Activated gamma-delta T cell treated with anti-CD3 and anti-CD28 coated beads, Interleukin-2, amount 50 U/mL, for 16 hours (primary cell): ENCODE results near the gene VRK1.
A peak's percentile ranks its signal among the peaks of the same experiment; 100 is the strongest.

Experiments
- DNase-seq: peaks from one replicate; pipeline ENCODE4 v3.0.0-alpha.2; 2020; ENCODE audit warnings: low read depth

Gene VRK1

DNA sequence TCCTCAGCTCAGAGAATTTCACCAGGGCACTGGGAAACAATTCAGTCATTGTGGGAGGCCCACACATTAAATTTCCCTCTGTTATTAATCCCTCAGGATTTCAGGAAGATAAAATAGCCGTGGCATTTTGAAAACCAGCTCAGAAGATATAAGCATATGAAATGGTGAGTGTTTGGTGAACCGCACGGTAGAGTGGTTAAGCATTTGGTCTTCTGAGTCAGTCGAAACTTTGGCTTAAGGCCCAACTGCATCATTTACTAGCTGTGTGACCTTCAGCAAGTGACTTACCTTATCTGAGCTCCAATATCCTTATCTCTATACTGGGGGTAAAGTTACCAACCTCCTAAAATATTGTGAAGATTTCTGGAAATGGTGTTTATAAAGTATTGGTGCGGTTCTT lies 5.2 kb upstream of the VRK1 start:
- DNase-seq, result no peak

DNA sequence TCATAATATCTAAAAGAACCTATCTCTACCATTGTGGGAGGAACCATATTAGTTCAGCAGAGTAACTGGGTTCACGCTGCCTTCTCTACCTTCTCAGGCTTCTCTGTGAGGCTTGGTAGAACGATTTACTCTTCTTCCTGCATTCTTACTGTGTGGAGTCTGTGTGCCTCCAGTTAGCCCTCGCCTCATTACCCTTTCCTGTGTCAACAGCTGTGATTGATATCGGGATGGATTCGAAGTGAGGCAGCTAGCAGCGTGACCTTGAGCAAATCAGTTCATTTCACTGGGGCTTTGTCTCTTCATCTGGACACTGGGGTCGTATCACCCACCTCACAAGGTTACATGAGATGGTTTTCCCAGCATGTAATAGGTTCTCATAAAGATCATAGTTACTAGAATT lies 4.6 kb upstream of the VRK1 start:
- DNase-seq, result no peak

DNA sequence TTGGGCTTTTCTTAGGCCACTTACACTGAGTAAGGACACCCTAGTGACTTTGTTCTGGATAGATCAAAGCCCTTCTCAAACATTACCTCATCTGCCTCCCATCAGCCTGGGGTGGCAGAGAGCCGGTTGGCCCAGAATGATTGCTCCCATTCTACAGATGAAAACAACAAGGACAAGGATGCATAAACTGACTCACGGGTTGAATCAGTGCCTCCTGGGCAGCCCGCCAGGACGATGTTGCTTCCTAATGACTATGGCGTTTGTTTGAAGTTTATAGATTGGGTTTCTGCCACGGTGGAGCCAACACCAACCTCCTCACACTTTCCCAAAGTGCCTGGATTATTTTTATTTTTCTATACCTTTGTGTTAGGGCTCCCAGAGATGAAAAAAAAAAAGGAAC lies 3.6 kb upstream of the VRK1 start:
- no peak for DNase-seq

DNA sequence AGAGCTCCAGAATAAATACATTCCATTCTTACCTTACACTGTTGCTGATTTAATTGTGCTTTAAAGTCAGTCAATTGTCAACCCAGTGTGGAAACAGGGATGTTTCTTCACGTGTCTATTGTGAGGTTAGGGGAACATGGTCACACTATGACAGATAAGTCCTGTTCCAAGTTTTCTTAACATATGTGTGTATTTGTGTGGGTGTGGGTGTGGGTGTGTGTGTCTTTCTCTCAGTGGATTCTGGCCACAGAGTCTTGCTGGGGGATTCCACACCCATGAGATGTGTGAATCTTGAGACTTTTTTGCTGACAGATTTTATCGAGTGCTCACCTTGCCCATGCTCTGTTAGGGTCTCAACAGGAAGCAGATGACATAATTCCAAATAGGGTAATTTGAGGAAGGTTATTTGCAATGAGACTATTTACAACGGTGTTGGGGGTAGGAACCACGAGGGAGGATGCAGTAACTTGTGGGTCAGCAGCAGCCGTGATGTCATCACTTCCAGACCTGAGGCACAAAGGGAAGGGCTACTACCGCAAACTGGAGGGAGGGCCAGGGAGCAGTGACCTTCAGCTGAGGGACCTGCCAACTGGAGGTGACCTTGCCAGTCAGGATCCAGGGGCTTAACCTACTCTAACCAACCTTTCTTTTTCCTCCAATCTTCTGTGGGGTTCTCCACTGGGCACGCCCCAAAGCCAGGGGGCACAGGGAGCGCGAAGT lies 1.9 kb upstream of the VRK1 start:
- no peak for DNase-seq

DNA sequence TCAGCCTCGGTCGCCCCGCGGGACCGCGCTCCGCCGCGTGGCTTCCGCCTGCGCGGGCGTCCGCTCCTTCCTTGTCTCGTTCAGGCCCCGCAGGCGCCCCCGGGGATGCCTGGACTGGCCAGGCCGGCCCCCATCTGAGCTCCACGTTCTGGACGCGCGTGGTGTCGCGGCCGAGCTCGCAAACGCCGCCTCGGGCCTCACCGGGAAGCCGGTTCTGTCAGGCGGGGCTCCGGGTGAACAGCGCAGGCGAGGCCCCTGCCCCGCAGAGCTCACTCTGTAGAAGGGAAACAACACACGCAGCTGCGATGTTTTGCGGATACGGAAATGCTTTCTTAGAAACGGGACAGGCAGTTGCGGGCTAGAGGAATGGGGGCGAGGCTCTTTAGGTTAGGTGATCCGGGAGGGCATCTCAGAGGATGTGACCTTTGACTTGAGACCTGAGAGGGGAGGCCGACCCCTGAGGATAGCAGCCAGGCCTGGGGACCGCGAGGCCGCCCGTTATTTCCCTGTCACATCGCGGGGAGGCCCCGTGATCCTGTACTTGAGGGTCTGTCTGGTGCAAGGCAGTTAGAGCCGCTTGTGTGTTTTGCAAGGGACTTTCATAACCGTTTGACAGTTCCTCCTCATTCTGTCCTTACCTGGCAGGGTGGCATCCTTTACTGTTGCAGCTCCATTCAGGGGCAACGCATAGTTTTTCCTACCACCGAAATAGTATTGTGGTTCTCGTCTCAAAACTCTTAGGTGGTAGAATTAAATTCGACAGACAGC lies 584 bp downstream of the VRK1 start:
- DNase-seq, result peak; percentile 2

DNA sequence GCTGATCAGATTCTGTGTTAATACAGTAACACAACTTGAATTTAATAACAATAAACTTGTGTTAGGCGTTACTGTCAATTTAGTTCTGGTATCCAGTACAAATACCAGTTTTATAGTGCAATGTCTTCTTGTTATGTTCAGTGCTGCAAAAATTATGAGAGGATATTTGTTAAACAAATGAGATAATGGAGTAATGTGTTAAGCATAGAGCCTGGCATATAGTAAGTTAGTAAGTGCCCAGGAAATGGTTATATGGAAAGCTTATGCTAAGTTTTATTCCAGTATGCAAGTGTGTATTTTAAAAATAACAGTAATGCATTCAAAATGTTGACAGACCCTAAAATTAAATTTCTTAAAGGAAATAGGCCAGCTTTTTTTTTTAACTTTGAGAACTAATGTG lies 1.8 kb downstream of the VRK1 start:
- DNase-seq, result no peak

DNA sequence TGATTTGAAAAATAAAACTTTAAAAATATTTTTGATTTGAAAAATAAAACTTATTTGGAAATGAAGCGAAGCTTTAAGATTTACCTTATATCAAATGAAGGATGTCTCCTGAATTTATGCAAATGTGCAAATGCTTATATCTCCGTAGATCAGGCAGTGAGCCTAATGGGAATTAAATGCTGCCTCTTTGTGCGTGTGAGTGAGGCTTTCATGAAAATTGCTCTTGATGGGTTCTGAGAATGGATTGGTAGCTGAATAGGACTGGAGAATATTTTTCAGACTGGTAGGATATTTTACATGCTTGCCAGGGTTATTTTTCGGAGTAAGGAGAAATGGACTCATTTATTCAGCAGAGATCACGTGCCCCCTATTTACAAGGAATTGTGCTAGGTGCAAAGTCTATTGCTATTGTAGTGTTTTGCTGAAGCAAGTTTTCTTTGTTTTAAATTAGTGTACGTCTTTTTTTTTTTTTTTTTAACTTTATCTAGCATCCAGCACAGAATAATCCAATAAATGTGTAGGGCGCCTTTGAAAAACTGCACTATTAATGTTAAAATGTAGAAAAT lies 2.4 kb downstream of the VRK1 start:
- no peak for DNase-seq

DNA sequence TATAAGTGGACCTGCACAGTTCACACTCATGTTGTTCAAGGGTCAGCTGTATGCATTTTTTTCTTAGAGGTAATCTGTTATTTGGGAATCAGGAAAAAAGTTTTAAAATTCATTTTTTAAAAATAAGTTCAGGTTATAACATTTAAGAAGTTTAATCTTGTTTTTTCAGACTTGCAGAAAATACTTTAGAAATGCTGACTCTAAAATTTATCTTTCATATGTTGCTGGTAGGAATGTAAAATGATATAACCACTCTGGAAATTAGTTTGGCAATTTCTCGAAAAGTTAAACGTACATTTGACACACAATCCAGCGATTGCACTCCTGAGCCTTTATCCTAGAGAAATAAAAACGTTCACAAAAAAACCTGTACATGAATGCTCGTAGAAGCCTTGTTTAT lies 4.7 kb downstream of the VRK1 start:
- DNase-seq, result no peak

DNA sequence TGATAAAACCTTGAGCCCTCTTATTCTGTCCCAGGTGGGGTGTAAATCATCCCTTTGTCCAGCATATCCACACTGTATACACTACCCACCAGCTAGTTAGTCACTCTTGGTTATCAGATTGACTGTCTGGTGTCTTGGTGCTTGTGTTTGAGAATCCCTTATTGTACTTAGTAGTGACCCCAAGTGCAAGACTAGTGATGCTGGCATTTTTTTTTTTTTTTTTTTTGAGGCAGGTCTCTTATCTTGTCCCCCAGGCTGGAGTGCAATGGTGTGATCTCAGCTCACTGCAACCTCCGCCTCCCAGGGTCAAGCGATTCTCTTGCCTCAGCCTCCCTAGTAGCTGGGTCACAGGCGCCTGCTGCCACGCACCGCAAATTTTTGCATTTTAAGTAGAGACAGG lies 5.8 kb downstream of the VRK1 start:
- no peak for DNase-seq

DNA sequence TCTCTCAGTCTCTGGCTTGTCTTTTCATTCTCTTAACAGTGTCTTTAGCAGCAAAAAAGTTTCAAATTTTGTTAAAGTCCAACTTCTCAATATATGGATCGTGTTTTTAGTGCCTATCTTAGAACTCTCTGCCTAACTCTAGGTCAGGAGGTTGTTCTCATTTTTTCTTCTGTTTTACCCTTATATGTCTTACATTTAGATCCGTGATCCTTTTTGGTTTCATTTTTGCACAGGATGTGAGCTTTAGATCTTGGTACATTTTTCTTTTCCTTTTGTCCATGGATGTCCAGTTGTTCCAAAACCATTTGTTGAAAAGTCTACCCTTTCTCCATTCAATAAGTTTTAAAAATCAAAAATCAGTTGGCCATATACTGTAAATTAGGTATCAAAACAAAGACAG lies 6.8 kb downstream of the VRK1 start:
- no peak for DNase-seq

DNA sequence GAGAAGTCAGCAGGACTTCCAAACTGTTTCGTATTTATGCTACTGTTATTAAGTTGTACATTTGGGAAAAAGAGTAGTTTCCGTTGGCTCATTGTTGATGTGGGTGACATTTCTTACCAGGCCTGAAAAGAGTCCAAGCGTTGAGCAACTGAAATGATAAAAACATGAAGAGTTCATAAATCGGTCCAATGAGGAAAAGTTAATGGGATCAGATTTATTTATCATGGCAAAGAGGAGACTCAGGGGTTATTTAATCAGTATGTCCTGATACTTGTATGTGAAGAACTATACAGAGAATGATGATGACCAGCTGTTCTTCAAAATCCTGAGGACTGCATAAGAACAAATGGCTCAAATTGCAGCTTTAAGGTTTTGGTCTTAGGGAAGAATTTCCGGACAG lies 7.7 kb downstream of the VRK1 start:
- no peak for DNase-seq

DNA sequence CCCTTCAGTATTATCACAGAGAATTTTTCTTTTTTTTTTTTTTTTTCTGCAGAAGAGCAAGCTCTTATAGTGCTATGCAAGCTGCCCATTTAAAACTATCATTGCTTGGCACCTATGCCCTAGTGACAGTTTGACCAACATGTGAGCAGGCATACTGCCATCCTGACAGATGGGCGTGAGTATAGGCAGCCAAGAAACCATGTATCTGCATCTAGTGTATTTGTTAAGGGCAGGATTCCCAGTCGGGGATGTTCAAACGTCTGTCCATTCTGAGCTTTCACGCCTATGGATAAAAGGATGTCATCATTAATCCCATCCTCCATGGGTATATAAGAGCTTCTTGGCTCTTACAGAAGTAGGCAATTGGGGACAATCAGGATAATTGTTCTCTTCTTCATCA lies 8.8 kb downstream of the VRK1 start:
- no peak for DNase-seq

DNA sequence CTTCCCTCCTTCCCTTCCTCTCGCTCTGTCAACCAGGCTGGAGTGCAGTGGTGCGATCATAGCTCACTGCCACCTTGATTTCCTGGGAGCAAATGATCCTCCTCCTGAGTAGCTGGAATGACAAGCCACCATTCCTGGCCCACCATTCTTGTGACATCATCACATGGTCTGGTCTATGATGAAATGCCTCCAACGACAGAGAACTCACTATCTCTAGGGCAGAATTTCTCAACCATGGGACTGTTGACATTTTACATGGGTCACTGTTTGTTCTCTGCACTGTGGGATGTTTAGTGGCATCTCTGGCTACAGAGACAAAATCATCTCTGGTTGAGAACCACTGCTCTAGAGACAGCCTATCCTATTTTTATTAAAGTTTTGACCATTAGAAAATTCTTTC lies 9.7 kb downstream of the VRK1 start:
- DNase-seq, result no peak

DNA sequence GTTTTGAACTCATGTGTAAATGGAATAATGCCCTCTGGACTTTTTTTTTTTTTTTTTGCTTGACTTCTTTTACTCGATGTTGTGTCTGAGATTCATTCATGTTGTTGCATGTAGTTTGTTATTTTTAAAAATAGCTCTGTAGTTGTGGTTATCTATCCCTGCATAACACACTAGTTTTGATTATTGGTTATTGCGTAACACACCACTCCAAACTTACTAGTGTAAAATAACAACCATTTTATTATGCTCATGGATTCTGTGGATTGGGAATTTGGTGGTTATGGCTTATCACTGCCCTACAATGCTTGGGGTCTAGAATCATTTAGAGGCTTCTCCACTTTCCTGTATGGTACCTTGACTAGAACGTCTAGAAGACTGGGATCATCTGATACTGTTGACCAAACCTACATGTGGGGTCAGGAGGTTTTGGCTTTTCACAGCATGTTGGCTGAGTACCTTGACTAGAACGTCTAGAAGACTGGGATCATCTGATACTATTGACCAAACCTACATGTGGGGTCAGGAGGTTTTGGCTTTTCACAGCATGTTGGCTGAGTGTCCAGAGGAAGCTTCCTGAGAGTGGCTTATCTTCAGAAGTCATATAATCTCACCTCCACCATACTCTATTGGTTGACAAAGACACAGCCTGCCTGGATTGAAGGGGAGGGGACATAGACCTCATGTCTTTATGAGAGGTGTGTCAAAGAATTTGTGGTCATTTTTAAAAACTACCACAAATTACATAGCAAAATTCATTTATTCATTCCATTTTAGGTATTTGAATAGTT lies 11.6 kb downstream of the VRK1 start:
- DNase-seq, result no peak

DNA sequence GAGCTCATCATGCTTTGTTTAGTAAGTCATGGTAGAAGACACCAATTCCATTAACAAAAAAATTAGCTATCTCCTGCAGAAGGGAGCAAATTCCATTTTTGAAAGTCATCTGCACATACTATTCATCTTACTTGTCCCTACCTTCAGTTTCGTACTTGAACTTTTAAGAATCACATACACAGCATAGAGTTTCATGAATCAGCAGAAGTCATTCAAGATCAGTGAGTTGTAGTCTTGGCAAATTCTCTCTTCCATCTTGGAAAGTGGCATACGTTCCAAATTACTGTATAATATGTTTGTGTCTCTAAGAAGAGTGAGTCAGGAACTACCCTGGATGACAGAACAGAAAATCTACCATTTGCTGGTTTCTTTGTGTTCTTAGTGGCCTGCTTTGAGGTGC lies 14.1 kb downstream of the VRK1 start:
- DNase-seq, result no peak

DNA sequence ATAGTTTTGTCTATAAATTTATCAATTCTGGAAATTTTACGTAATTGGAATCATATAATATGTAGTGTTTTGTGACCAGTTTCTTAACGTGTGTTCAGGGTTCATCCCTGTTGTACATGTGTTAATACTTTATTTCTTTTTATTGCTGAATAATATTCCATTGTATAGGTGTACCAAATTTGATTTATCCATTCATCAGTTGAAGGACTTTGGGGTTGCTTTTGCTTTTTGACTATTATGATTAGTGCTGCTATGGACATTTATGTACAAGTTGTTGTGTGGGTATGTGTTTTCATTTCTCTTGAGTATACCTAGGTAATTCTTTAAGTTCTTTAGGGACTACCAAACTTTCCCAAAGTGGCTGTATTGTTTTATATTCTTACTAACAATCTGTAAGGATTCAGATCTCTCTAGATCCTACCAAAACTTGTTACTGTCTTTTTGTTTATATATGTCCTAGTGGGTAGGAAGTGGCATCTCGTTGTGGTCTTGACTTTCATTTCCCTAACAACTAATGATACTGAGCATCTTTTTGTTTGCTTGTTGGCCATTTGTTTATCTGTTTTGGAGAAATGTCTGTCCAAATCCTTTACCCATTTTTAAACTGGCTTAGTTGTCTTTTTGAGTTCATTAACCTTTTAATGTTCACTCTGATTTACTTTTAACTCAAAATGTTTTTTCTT lies 14.9 kb downstream of the VRK1 start:
- DNase-seq, result no peak

DNA sequence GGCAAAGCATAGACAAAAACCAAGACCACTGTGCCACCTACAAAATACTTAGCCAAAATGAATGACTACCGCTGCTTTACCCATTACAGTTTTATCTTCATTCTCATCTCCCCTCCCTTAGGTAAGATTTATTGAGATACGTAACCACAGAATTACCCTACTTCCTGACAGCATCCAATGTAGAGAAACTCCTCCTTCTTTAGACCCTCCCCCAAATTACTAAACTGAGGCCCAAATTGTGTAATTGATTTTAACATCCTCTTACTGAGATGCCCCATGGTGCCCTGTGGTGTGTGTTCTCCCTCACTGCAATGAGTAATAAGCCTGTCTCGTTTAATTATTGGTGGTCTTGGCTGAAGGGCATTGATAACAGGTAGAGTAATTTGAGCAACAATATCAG lies 19.1 kb downstream of the VRK1 start:
- DNase-seq, result no peak

DNA sequence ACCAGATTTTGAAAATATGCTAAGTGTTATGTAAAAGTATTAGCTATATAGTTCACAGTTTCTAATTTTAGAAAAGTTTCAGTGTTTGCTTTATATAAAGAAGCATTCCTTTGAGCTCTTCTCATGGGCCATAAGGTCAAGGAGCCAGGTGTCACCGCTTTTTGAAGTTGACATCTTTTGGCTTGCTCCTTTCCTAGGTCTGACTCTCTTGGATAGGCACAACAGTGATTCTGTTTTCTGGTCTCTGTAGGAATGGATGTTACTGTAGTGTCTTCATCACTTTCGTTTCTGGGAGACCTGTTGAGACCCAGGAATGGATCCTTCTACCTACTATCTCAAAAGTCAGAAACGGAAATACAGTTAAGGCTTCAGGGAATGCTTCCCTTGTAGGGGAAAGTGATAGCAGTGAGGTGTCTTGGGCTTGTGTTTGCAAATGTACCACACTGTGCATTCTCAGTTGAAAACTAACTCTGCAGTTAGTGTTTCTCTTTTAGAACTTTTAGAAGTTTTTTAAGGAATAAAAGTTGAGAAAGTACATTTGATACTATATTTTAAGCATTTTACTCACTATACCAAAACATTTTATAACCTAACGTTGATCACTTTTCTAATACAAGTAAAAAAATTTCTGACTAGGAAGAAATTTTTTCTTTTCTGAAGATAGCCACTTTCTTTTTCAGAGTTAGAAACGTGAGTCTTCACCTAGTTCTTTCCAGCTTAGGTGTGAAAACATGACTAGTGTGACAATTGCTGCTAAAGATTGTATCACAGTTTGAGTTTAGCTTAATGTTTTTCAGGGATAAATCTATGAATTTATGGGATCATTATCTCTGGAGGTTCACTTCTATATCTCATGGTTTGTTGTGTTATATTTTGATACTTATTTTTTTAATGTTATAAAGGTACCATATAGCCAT lies 20.8 kb downstream of the VRK1 start:
- DNase-seq, result no peak

DNA sequence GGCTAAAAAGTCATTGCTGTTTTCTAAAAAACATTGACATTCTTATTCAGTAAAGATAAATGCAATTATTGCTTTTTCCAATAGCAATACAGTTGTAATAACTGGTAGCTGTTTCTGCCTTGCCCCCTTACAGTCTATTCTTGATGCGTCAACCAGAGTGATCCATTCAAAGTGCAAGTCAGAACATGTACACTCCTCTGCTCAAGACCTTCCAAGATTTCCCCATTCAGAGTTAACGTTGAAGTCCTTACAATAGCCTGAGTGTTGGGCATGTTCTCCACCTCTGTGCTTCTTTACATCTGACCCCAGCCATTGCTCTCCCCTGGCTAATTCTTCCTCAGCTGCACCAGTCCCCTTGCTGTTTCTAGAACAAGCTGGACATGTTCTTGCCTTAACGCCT lies 24.3 kb downstream of the VRK1 start:
- DNase-seq, result no peak

DNA sequence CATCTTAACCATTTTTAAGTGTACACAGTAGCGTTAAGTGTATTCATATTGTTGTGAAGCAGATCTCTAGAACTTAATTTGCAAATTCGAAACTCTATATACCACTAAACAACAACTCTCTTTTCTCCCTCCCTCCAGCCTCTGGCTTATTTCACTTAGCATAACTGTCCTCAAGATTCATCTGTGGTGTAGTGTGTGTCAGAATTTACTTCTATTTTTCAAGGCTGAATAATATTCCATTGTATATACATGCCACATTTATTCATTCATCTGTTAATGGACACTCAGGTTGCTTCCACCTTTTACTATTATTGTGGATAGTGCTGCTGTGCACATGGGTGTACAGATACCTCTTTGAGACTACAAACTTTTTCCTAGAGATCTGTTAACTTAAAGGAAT lies 26.5 kb downstream of the VRK1 start:
- no peak for DNase-seq

DNA sequence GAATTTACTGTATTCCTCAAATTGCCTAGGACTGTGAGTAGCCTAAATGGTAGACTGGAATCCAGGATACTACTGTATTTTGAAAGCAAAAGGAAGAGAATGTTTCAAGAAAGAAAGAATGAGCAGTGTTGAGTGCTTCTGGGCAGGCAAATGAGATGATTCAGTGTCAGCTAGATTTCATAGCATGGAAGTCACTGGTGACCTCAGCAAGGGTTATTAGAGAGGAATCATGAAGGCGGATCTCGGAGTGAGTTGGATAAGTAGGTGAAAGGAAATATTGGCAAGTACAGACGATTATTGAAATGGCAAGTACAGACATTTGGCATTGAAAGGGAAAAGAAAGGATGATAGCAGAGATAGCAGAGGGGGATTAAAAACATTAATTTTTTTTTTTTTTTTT lies 27.1 kb downstream of the VRK1 start:
- DNase-seq, result no peak
